MG63 (cell line): ENCODE results near the gene DGCR6L. TPM values are rescaled to one million over a fixed set of nuclear protein-coding genes. Genes with fewer than 3 reads are reported as not detected.
A peak's percentile ranks its signal among the peaks of the same experiment; 100 is the strongest.
"Not testable (repeated sequence)": the region's sequence is repeated elsewhere in the genome, so short reads cannot be mapped to it uniquely, and the experiment has no call there.

Source experiments
- DNase-seq: peaks from one replicate; pipeline ENCODE4 v3.0.0-alpha.2; 2020
- H3K27me3 ChIP-seq: fragments of 250-450 bp; sonication (Bioruptor Pico); 2 replicates; pipeline ENCODE4 v1.5.1; 2020; ENCODE audit warnings: mild to moderate bottlenecking, moderate library complexity
- H3K36me3 ChIP-seq: fragments of 250-450 bp; sonication (Bioruptor Pico); 2 replicates; pipeline ENCODE4 v1.5.1; 2020; ENCODE audit warnings: mild to moderate bottlenecking, moderate library complexity
- H3K4me3 ChIP-seq: fragments of 250-450 bp; sonication (Bioruptor Pico); 2 replicates; pipeline ENCODE4 v1.5.1; 2020; ENCODE audit warnings: mild to moderate bottlenecking, moderate library complexity
- H3K9me3 ChIP-seq: fragments of 250-450 bp; sonication (Bioruptor Pico); 2 replicates; pipeline ENCODE4 v1.5.1; 2020; ENCODE audit warnings: mild to moderate bottlenecking, moderate library complexity
- total RNA-seq: library from RNA; depleted of rRNA; stranded (reverse); fragments of >200 nt; shearing (Covaris generic); gene quantifications from 2 replicates; pipeline ENCODE4 v1.2.3, GENCODE V29; 2014; ENCODE audit warnings: low replicate concordance

The DGCR6L gene
- total RNA-seq, 1 experiment from 2014 or later: 82.5 TPM

DNA sequence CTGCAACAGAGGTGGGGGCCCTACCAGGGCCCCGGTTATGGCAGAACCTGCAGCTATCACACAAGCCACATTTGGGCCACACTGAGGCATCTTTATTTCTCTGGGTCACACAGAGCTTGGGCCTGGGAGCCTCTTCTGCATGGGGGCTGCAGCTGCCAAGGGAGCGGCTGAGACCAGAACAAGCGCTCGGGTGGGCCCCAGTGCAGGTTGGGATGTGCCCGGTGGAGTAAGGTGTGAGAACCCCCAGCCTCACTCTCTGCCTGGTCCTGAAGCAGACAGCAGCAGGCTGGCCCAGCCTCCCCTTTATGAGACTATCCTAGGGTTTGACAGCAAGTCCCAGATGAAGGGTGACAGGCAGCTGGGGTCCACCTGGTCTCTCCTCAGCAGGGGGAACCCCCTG is 5.7 kb downstream of the DGCR6L start:
- H3K36me3 ChIP-seq, H3K9me3 ChIP-seq, DNase-seq, H3K27me3 ChIP-seq, H3K4me3 ChIP-seq: not testable (repeated sequence)

DNA sequence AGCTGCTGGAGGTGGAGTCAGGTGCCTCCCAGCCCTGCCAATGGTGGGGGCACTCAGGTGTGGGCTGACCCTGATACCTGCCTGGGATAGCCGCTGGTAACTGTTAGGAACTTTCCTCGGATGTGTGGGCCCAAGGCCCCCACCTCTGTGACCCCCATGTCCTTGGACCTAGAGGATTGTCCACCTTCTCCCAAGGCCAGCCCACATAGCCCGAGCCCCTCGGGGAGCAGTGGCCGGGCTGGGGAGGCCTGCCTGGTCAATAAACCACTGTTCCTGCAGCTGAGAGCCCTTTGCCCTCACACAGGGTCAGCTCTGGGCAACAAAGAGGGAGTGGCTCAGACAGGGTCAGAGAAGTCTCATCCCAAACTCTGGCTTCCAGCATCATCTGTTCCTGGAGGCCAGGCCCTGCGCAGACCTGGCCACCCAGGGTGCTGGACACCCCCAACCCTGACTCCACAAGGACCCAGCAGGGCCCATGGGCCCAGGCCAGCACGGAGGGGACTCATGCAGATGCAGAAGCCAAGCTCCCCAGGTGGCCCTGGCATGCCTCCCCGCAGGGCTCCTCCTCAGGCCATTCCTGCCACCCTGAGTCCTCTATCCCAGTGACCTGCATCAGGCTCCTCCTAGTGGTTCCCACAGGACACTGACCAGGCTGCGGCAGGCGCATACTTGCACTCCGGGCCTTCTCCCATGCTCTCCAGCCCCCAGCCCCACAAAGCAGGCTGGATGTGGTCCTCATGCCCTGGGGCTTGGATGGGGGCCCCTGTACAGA is 6.4 kb downstream of the DGCR6L start:
- DNase-seq: peak; percentile 47
- not testable (repeated sequence) for H3K27me3 ChIP-seq, H3K36me3 ChIP-seq, H3K9me3 ChIP-seq, H3K4me3 ChIP-seq

DNA sequence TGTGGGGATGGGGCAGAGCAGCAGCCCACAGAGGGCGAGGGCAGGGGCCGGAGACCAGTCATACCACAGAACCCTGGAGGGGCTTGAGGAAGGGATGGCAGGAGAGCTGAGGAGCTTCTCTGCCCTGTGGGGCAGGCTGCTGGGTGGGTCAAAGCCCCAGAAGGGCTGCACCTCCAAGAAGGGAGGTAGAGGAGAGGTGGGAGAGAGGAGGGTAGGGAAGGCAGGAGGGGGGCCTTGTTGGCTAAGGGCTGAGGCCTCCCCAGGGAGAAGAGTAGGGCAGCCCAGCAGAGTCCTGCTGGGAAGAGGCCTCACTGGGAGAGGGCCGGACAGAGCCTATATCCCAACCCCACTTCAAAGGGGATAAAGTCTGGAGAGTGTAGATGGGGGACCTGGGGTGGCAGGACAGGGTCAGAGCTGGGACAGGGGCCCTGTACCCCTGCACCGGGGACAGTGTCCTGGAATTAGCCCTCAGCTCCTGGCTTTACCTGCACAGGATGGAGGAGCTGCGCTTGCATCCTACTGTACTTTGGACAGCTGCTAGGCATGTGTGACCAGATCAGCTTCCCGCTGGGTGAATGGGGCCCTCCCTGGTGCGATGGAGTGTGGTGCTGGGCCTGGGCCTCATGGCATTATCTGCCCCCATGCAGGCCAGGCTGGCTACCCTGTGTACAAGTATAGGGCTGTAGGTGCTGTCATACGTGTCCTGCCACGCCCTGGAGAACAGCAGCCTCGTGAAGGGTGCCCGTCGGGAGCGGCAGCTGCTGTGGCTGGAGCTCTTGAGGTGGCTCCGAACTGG is 7.3 kb downstream of the DGCR6L start:
- DNase-seq: no peak

GRCh38 chr22:20311249-20312062 is 8.4 kb downstream of the DGCR6L start:
- not testable (repeated sequence) for H3K4me3 ChIP-seq, H3K27me3 ChIP-seq, H3K9me3 ChIP-seq, DNase-seq, H3K36me3 ChIP-seq

More for the DNA sequence above, 7.3 kb downstream of the DGCR6L start:
- H3K36me3 ChIP-seq: no peaks in the 10 kb centered on the region
- H3K9me3 ChIP-seq: no peaks in the 10 kb centered on the region
- no peak overlapping the region for H3K4me3 ChIP-seq
- no peaks in the 10 kb centered on the region for H3K27me3 ChIP-seq

GRCh38 chr22:20310773-20311172 is 9.1 kb downstream of the DGCR6L start:
- H3K4me3 ChIP-seq, H3K27me3 ChIP-seq, DNase-seq, H3K36me3 ChIP-seq, H3K9me3 ChIP-seq: not testable (repeated sequence)

- H3K4me3 ChIP-seq, H3K9me3 ChIP-seq, H3K36me3 ChIP-seq, DNase-seq, H3K27me3 ChIP-seq: not testable (repeated sequence)
Observed at GRCh38 chr22:20310180-20310579, 9.7 kb downstream of the DGCR6L start.

DNA sequence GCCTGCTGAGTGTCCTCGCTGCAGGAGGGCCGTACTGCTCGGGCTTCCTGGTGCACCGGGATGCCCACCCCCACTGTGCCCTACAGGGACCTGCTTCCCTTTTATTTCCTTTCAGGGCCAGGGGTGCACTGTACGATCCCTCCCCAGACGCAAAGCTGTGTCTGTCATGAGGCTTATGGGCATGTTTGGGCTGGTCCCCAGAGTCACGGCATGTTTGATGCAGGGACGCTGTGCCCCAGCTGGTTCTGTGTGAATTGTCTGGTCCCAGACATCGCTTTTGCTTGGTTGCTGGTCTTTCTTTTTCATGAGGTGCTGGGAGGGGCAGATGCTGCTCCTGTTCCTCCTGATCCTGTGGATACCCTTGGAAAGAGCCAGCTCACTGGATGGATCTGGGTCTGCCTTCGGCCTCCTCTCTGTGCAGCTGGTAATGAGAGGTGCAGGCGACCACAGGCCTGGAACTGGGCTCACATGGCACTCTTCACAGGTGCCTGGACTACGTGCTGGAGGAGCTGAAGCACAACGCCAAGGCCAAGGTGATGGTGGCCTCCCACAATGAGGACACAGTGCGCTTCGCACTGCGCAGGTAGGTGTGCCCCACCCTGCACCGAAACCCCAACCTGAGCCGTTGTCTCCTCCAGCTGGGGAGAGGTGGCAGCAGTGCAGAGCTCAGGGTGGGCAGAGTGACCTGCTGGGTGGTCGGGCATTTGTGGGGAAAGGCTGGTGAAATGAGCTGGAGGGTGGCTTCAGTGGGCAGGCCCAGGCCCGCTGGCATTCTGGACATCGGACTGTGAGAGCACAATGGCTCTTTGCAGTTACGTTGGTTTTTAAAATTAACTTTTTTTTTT is 10.8 kb downstream of the DGCR6L start:
- not testable (repeated sequence) for H3K4me3 ChIP-seq, H3K36me3 ChIP-seq, H3K27me3 ChIP-seq, H3K9me3 ChIP-seq, DNase-seq

- H3K27me3 ChIP-seq, H3K9me3 ChIP-seq, H3K36me3 ChIP-seq, DNase-seq, H3K4me3 ChIP-seq: not testable (repeated sequence)
Observed at GRCh38 chr22:20307448-20308447, 12.1 kb downstream of the DGCR6L start.

- DNase-seq, H3K27me3 ChIP-seq, H3K4me3 ChIP-seq, H3K9me3 ChIP-seq, H3K36me3 ChIP-seq: not testable (repeated sequence)
Observed at GRCh38 chr22:20306646-20307447, 13.0 kb downstream of the DGCR6L start.

DNA sequence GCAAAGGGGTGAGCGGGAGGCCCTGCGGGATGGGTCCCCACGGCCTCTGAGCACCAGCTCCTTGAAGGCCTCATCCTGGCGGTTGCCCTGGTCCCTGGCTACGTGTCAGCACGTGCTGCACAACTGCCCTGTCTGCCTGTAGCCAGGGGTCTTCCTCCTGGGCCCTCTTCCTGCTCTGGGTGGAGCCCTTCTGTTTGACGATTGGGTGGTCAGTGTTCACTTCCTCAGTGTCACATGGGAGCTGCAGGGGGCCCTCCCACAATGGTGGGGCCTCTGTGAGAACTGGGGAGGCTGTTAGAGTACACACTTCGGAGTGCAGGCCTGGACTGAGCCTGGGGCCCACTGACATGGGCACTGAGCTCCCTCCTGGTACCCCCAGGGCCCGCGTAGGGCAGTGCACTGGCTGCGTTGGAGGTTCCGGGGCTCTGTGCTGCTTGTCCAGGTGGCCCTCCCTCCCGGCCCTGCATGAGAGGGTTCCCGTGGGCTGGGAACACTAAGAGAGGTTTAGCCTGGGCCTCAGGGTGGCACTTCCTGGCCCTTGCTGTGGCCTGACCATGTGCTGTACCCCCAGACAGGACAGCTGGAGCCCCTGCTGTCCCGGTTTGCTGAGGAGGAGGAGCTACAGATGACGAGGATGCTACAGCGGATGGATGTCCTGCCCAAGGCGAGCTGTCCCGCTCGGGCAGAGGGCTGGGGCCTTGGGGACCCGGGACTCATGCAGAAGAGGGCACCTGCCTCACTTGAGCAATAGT is 13.8 kb downstream of the DGCR6L start:
- DNase-seq: no peak
- Histone ChIP-seq H3K27me3 (no peaks in the 10 kb centered on the region), H3K36me3 (no peaks in the 10 kb centered on the region), H3K4me3 (no peak overlapping the region), H3K9me3 (no peaks in the 10 kb centered on the region)

DNA sequence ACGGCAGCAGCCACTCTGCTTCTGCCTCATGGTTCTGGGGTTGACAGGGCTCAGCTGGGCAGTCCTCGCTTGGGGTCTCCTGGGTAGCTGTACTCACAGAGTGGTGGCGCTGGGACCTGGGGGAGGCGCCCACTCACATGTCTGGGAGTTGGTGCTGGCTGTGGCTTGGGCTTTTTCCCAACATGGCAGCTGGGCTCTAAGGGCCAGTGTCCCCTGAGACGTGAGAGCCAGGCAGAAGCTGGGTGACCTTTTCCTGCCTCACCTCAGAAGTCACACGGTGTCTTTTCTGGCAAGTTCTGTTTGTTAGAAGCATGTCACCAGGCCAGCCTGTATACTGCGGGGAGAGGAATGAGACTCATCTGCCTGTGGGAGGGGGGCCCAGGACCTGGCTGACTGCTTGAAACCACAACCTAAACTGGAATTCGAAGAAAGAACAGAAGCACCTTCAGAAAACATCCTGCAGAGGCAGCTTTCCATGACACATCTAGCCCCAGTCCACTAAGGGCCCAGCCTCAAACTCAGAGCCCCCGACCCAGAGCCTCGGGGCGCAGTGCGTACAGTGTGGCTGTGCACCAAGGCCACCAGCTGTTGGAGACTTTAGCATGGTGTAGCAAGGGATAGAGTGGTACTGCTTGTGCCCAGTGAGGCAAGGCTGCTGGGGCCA is 14.5 kb downstream of the DGCR6L start:
- not testable (repeated sequence) for H3K36me3 ChIP-seq, H3K9me3 ChIP-seq, H3K4me3 ChIP-seq, H3K27me3 ChIP-seq, DNase-seq

DNA sequence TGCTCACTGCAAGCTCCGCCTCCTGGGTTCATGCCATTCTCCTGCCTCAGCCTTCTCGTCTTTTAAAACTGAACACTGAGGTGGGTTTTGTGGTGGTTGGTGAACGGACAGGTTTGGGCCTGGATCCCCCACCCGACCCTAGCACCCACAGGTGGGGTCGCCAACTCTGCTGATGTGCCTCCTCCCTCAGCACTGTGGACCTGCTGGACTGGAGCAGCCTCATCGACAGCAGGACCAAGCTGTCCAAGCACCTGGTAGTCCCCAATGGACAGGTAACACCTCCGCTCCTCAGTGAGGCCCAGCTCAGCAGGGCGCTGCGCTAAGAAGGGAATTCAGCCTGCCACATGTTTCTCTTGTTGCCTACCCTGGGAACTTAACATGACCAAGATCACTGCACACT is 15.2 kb downstream of the DGCR6L start:
- no peaks in the 10 kb centered on the region for H3K36me3 ChIP-seq
- H3K27me3 ChIP-seq: no peaks in the 10 kb centered on the region; the same call in 1 of the 2 replicates
- no peak overlapping the region for H3K4me3 ChIP-seq
- no peaks in the 10 kb centered on the region for H3K9me3 ChIP-seq
- DNase-seq: no peak

- DNase-seq, H3K36me3 ChIP-seq, H3K9me3 ChIP-seq, H3K27me3 ChIP-seq, H3K4me3 ChIP-seq: not testable (repeated sequence)
Observed at GRCh38 chr22:20303229-20303534, 16.7 kb downstream of the DGCR6L start.
